NCI-H2081 (cell line): ENCODE data around the gene TOP3B.

Experiments
- DNase-seq, 2 experiments: peaks; one replicate each; lab custom pipeline; 2025; lab: John Stamatoyannopoulos, UW

The TOP3B gene, protein sequence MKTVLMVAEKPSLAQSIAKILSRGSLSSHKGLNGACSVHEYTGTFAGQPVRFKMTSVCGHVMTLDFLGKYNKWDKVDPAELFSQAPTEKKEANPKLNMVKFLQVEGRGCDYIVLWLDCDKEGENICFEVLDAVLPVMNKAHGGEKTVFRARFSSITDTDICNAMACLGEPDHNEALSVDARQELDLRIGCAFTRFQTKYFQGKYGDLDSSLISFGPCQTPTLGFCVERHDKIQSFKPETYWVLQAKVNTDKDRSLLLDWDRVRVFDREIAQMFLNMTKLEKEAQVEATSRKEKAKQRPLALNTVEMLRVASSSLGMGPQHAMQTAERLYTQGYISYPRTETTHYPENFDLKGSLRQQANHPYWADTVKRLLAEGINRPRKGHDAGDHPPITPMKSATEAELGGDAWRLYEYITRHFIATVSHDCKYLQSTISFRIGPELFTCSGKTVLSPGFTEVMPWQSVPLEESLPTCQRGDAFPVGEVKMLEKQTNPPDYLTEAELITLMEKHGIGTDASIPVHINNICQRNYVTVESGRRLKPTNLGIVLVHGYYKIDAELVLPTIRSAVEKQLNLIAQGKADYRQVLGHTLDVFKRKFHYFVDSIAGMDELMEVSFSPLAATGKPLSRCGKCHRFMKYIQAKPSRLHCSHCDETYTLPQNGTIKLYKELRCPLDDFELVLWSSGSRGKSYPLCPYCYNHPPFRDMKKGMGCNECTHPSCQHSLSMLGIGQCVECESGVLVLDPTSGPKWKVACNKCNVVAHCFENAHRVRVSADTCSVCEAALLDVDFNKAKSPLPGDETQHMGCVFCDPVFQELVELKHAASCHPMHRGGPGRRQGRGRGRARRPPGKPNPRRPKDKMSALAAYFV

GRCh38 chr22:21982338-21982965 is at the start of gene TOP3B:
TOP3B (minus strand) TSS chr22:21982787; CDS start chr22:21975709, 7,078 bp downstream.
- peak; percentile 75 to 83 for DNase-seq

- DNase-seq, result no peak
Measured at GRCh38 chr22:22031183-22031945, 48.8 kb upstream of the TOP3B start.

GRCh38 chr22:22030493-22031182 is 48.1 kb upstream of the TOP3B start:
- no peak for DNase-seq

DNA sequence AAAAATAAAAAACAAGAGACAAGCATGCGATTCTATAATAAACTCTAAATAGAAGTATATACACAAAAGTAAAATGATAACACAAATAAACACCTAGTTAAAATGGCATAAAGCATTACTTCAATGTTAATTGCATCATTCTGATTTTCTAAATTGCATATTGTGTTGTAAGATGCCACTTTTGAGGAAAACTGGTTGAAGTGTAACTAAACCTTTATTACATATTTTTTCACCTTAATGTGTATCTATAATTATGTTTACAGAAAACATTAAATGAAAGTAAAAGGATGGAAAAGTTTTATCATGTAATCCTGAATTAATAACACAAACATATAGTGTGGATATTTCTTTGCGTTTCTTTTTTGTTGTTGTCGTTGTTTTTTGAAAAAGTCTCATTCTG is 45.4 kb upstream of the TOP3B start:
- DNase-seq, result no peak

DNA sequence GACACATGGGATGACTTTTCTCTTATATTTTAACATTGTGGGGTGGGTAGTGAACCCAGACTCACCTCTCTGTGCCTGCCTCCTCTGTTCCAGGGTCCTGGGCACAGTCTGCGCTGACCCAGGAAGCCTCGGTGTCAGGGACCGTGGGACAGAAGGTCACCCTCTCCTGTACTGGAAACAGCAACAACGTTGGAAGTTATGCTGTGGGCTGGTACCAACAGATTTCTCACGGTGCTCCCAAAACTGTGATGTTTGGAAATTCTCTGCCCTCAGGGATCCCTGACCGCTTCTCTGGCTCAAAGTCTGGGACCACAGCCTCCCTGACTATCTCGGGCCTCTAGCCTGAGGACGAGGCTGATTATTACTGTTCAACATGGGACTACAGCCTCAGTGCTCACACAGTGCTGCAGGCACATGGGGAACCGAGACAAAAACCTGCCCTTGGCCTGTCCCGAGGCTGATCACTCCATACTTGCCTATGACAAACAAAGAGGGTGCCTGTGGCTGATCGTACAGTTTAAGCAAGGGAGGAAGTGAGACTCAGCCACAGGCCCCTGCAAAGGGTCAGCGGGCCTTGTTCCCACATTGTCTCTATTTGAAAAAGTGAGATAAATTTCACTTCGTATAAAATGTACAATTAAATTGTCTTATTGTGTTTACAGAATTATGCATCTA is 43.7 kb upstream of the TOP3B start:
- DNase-seq, result no peak

DNA sequence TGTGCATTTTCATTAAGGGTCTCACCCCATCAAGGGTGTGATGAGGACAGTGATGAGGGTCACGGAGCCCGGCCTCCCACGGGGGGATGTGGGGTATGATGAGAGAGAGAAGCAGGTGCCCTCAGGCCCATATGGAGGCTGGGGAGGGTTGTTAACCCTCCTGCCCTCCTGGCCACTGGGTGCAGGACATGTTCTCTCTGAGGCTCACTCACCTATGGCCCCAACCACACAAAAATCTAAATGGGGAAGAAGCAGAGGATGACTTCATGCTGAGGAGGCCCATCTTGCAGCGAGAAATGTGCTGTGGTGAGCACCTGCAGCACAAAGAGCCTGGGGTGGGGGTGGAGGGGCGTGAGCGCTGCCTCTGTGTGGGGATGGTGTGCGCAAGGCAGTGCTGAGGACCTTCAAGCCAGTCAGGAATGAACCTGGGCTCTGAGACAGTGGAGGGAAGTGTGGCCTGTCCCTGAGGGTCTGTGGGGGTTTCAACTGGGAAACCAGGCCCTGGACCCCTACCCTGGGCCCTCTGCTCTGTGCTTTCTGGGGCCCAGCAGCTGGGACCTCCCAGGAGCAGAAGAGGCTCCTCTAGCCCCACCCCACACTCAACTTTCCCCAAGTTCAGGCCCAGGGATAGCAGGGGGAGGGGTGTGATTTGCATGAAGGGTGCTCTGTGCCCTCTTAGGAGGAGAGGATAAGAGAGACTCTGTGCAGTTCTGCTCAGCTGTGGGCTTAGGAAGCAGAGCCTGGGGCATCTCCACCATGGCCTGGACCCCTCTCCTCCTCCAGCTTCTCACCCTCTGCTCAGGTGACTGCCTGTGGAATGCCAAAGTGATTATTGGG is 43.0 kb upstream of the TOP3B start:
- no peak for DNase-seq

DNA sequence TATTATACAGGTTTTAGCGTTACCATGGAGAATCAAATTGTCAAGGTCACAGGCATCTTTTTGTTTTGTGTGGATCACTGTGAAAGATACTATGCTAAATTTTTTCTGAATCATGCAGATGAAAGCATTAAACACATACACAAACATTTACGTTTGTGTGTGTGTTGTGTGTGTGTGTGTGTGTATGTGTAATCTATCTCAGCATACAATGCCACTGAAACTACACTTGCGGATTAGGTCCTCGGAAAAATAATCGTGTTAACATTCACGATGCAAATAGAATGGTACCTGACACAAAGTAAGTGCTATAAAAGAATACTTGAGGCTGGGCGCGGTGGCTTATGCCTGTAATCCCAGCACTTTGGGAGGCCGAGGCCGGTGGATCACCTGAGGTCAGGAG is 41.9 kb upstream of the TOP3B start:
- DNase-seq, result no peak

GRCh38 chr22:22023581-22024137 is 41.1 kb upstream of the TOP3B start:
- no peak for DNase-seq

DNA sequence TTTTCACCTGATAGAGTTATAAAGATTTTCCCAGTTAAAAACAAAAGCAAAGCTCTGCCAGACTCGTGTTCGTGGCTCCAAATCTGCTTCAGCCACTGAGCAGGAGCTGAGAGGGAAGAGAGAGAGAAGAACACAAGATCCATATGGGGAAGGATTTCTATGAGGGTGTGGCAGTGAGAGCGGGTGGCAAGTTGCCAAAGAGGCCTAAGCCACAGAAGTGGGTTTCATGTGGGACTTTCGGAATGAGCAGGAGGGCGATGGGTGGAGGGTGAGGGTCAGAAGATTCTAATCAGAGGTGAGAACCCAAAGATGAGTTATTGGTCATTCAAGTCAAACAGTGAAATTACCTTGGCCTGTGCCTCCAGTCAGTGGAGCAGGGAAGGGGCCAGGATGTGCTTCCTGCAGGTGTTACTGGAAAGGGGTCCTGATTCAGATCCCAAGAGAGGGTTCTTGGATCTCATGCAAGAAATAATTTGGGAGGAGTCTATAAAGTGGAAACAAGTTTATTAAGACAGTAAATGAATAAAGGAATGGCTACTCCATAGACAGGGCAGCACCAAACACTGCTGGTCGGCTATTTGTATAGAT is 40.5 kb upstream of the TOP3B start:
- no peak for DNase-seq

GRCh38 chr22:22022255-22022840 is 39.8 kb upstream of the TOP3B start:
- no peak for DNase-seq

DNA sequence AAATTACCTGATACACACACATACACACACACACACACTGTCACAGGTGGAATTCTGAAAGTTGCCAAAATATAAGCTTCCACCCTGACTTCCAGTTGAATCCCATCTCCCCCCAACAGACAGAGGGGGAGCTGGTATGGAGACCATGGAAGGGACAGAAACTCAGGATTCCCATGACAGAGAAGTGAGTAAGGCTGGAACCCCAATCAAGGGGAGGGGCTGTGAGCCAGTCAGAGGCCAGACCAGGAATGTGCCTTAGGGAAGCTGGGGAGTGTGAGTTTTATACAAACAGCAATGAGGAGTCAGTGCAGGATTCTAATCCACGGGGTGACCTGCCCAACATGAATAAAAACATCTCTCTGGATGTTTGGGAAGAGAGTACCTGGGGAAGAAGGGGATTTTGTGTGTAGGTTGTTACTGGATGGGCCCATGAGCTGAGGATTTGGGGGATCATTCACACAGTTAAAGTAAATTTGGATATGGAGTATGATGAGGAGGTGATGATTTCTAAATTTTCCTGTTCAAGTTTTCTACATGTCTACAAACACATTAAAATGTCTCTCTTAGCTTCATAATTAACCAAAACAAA is 38.7 kb upstream of the TOP3B start:
- DNase-seq, result no peak

DNA sequence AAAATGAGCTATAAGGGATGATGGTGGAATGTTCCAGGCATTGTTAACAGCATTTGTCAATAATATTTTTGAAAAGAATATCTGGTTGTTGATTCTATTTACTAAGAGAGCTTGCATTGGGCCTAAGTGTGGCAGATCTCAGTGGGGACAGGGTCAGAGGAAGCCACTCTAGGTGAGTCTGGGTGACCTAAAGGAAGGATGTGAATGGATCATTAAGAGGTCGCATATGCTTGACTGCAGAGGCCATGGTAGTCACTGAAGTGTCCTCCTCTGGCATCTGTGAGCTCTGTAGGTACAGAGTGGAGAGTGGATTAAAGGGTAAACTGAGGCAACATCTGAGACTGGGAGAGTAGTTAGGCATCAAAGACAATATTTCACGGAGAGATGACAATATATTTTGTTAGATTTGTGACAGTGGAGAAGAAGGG is 37.9 kb upstream of the TOP3B start:
- no peak for DNase-seq

GRCh38 chr22:22019659-22020424 is 37.3 kb upstream of the TOP3B start:
- no peak for DNase-seq

GRCh38 chr22:22018825-22019658 is 36.5 kb upstream of the TOP3B start:
- DNase-seq, result no peak

- no peak for DNase-seq
Measured at GRCh38 chr22:22015631-22016030, 33.0 kb upstream of the TOP3B start.

DNA sequence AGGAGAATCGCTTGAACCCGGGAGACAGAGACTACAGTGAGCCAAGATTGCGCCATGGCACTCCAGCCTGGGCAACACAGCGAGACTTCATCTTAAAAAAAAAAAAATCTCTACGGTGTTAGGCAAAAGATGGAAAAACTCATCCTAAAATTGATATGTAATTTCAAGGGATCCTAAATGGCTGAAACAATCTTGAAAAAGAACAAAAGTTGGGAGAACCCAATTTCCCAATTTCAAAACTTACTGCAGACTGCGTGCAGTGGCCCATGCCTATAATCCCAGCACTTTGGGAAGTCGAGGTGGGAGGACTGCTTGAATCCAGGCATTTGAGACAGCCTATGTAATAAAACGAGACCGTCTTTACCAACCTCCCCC is 31.7 kb upstream of the TOP3B start:
- no peak for DNase-seq
